GM21360 (cell line): ENCODE measurements around the gene SLC22A23.

Experiments
- ATAC-seq: cut with Tn5 transposase; IDR thresholded peaks from one replicate; pipeline ENCODE4 v1.9.1; 2021; ENCODE audit warnings: mild to moderate bottlenecking, moderate library complexity; ENCODE audit not compliant: unreplicated experiment

The SLC22A23 gene, protein sequence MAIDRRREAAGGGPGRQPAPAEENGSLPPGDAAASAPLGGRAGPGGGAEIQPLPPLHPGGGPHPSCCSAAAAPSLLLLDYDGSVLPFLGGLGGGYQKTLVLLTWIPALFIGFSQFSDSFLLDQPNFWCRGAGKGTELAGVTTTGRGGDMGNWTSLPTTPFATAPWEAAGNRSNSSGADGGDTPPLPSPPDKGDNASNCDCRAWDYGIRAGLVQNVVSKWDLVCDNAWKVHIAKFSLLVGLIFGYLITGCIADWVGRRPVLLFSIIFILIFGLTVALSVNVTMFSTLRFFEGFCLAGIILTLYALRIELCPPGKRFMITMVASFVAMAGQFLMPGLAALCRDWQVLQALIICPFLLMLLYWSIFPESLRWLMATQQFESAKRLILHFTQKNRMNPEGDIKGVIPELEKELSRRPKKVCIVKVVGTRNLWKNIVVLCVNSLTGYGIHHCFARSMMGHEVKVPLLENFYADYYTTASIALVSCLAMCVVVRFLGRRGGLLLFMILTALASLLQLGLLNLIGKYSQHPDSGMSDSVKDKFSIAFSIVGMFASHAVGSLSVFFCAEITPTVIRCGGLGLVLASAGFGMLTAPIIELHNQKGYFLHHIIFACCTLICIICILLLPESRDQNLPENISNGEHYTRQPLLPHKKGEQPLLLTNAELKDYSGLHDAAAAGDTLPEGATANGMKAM

DNA sequence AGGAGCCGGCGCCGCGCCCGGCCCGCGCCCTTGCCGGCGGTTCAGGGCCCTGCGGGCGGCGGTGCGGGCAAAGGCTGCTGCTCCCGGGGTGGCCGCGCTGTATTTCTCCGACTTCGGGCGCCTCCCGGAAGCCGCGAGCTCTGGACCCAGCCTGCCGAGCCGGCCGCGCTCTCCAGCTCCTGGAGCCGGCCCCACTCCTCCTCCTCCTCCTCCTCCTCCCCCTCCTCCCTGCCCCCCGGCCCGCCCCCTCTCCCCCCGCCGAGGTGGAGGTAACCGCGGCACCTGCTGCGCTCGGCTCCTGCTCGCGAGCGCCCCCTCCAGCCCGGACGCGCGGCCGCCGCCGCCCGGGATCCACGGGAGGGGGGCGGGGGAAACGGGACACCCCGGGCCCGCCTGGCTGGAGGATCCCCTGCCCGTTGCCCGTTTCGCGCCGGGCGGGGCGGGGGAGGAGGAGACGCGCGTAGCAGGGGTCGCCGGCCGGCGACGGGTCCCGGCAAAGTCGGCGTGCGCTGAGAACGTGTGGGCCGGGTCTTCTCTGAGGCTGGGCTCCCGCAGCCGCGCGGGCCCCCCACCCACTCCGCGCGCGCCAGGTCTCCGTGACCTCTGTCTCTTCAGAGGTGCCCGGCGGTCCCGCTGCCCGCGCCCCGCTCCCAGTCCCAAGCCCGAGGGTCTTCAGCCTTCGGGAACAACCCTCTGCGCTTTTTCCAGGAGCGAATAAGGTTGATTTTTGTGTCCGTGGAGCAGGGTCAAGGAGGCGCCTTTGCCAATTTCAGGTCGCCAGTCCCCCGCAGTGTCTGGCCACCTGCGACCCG, at the start of gene SLC22A23:
SLC22A23 (minus strand) TSS at position 153 of the 812 bp plus-strand sequence. CDS start 491 bp downstream, outside the sequence.
- peak; percentile 49 for ATAC-seq

- no peak for ATAC-seq
These were observed 49.4 kb upstream of the SLC22A23 start for GRCh38 chr6:3506200-3506599.

GRCh38 chr6:3504938-3505805, 48.3 kb upstream of the SLC22A23 start:
- no peak for ATAC-seq

- no peak for ATAC-seq
These were observed 47.5 kb upstream of the SLC22A23 start for GRCh38 chr6:3504354-3504753.

- ATAC-seq = no peak
These were observed 45.1 kb upstream of the SLC22A23 start for GRCh38 chr6:3501826-3502500.

DNA sequence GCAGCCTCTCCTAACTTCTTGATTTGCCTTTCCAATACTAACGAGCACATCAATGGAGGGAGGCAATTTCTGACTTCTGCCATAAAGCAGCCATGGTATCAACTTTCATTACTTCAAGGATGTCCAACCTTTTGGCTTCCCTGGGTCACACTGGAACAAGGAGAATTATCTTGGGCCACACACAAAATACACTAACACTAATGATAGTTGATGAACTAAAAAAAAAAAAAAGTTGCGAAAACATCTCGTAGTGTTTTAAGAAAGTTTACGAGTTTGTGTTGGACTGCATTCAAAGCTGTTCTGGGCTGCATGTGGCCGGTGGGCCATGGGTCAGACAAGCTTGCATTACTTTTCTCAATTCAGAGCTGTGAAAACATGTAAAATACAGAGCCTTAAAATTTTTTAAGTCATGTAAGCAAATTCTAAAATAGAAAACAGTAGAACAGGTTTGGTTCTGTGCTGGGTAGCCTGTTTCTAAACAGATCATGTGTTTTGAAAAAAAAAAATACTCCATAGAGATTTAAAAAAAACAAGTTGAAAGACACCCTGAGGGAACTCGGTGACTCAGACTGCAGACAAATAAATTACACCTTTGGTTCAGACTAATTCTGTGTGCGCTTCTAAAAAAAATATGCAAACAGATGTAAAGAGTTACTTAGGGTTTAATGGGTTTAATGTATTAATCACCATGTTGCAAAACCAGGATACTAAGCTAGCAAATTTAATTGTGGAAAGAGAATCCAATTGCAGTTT, 43.6 kb upstream of the SLC22A23 start:
- ATAC-seq = no peak

GRCh38 chr6:3499603-3500002, 42.8 kb upstream of the SLC22A23 start:
- no peak for ATAC-seq

GRCh38 chr6:3496395-3496794, 39.5 kb upstream of the SLC22A23 start:
- ATAC-seq = no peak

DNA sequence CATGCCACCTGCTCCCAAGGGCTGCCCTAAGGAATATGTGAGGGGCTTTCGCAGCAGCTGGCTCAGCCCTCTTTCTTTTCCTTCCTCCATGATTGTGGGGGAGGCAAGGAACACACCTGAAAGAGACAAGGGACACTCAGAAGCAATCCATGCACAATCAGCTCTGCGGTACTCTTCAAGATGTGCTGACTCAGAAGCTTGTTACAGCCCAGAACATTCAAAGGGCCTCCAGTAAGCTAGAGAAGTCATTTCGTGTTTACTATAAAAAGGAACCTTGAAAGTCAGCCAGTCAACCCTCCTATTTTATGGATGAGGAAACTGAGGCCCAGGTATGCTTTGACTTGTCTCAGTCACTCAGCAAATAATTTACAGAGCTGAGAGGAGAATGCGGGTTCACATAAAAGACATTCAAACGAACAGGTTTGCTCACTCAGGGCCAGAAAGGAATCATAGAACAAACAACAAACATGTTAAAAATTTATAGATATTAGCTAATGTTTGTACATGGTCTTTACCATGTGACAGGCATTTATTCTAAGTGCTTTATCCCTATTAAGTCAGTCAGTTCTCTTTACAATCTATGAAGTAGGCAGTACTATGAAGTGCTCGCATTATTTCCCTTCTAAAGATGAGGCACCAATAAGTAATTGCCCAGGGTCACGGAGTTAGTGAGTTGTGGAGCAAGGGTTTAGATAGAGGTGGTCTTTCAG, 37.7 kb upstream of the SLC22A23 start:
- ATAC-seq = no peak

- no peak for ATAC-seq
These were observed 33.8 kb upstream of the SLC22A23 start for GRCh38 chr6:3490625-3490980.

DNA sequence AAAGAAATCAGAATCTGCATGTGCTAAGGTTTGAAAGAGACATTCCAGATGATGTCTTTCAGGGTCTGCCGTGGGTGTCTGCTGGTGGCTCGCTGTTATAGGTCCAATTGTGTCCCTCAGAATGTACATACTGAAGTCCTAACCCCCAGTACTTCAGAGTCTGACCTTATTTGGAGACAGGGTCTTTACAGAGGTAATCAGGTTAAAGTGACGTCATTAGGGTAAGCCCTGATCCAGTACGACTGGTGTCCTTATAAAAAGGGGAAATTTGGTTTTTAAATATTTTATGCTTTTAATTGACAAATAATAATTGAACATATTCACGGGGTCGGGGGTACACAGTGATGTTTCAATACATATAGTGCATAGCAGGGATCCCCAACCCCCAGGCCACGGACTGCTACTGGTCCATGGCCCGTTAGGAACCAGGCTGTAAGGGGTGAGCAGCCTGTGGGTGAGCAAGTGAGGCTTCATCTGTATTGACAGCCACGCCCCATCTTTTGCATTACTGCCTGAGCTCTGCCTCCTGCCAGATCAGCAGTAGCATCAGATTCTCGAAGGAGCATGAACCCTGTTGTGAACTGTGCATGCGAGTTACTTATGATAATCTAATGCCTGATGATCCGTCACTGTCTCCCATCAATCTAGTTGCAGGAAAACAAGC, 33.2 kb upstream of the SLC22A23 start:
- ATAC-seq = no peak

GRCh38 chr6:3489027-3489757, 32.3 kb upstream of the SLC22A23 start:
- no peak for ATAC-seq

- ATAC-seq = no peak
These were observed 28.1 kb upstream of the SLC22A23 start for GRCh38 chr6:3484946-3485345.

GRCh38 chr6:3484192-3484591, 27.3 kb upstream of the SLC22A23 start:
- no peak for ATAC-seq

DNA sequence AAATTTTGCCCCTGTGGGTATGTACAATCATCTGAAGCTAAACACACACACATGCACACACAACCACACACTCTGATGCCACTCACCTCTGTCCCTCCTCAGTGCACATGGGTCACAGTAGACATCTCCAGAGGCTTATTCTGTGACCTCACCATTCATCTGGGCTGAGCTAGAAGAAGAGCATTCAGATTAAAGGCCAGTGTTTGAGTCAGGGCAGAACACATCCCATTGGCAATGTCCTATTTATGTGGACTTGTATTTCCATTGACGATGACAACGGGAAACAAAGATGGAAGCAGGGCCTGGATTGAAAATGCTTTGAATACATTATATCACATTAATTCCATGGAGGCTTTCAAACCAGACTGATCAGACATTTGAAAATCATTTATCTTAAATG, 26.8 kb upstream of the SLC22A23 start:
- no peak for ATAC-seq

DNA sequence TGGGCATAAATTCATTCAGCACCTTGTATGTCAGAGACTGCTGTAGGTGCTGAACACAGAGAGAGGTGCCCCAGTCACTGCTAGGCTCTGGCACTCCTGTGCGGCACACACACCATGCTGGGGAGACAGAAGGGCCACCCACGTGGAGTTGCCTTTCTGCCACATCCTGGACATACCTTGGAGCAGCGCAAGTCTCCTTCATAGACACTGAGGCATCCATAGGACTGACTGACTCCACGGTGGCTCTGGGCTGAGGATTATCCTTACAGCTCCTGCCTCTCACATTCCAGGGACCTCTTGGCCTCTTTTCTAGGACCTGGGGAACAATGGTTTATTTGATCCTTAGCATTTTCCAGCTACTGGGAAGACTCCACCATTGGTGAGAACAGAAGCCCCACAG, 26.0 kb upstream of the SLC22A23 start:
- ATAC-seq = no peak

DNA sequence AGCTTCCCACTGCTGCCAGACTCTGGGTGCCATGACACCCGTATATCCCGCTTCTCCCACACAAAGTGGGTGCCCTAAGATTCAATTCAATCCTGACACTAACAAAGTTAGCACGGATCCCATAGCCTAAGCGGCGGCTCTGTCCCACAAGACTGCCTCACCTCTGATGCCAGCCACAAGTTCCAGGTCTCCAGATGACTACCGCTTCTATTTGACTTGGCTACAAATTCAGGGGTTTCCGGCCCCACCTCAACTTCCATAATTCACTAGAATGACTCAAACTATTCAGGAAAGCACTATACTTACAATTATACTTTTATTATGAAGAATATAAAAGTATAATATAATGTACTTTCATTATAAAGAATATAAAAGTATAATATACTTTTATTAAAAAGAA, 24.8 kb upstream of the SLC22A23 start:
- ATAC-seq = no peak

GRCh38 chr6:3480009-3480408, 23.2 kb upstream of the SLC22A23 start:
- no peak for ATAC-seq
